ENCODE data around the gene GNAQ.
"Not testable (repeated sequence)": the region's sequence is repeated elsewhere in the genome, so short reads cannot be mapped to it uniquely, and the experiment has no call there.

Gene GNAQ

DNA sequence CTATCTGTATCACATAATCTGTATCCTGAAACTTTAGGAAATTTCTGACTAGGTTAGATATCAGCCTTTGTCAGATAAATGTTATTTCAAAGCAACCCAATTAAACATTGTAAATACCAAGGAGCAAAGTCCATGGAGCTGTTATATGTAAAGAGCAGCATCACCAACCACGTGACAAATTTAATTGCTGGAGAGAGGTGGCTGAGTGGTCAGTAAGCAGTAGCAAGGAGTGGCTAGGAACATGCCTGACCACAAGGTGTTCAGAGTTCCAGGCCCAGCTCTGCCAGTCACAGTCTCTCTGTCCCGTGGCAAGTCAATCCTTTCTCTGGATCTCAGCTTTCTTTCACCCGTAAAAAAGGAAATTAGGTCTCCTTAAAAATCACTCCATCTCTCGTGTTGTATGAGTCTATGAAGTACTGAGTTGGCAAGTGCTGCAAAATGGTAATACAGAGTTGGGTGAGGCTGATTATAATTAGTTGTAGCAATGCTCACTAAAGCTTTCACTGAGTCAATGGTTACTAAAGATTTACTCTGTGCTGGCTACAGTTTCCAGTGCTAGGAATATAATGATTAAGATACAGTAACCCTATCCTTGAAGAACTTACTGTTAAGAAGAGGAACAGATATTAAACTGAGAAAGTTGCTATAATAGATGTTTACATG is 166.1 kb downstream of the GNAQ start:
- TF ChIP-seq ZFX (IDR thresholded peaks at IDR 0.05), result no peak
- TF ChIP-seq, protein P1, sequence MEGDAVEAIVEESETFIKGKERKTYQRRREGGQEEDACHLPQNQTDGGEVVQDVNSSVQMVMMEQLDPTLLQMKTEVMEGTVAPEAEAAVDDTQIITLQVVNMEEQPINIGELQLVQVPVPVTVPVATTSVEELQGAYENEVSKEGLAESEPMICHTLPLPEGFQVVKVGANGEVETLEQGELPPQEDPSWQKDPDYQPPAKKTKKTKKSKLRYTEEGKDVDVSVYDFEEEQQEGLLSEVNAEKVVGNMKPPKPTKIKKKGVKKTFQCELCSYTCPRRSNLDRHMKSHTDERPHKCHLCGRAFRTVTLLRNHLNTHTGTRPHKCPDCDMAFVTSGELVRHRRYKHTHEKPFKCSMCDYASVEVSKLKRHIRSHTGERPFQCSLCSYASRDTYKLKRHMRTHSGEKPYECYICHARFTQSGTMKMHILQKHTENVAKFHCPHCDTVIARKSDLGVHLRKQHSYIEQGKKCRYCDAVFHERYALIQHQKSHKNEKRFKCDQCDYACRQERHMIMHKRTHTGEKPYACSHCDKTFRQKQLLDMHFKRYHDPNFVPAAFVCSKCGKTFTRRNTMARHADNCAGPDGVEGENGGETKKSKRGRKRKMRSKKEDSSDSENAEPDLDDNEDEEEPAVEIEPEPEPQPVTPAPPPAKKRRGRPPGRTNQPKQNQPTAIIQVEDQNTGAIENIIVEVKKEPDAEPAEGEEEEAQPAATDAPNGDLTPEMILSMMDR (conservative IDR thresholded peaks at IDR 0.05), result no peak

DNA sequence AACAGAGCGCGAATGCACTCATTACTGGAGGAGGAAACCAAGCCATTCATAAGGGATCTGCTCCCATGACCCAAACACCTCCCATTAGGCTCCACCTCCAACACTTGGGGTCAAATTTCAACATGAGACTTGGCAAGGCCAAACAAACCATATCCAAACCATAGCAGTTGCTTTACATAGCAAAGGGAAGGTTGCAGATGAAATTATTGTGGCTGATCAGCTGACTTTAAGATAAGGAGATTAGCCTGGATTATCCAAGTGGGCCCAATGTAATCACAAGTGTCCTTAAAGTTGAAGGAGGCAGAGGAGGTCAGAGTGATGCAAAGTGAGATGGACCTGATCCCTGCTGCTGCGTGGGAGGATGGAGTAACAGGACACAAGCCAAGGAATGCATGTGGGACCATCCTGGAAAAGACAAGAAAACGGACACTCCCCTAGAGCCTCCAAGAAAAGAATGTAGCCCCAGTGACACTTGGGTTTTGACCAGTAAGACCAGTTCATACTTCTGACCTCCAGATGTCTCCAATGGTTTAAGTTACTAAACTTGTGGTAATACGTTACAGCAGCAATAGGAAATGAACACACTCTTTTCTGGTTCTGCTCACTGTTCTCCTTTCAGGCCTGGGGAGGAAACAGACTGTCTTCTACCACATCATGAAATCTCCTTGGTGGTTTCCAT is 167.3 kb downstream of the GNAQ start:
- no peak for TF ChIP-seq ZFX (IDR thresholded peaks at IDR 0.05)
- TF ChIP-seq, protein P1 (conservative IDR thresholded peaks at IDR 0.05), result no peak
- no peak overlapping the region for H3K27ac ChIP-seq

More for the DNA sequence above, 166.1 kb downstream of the GNAQ start:
- H3K27ac ChIP-seq, result no peak overlapping the region

DNA sequence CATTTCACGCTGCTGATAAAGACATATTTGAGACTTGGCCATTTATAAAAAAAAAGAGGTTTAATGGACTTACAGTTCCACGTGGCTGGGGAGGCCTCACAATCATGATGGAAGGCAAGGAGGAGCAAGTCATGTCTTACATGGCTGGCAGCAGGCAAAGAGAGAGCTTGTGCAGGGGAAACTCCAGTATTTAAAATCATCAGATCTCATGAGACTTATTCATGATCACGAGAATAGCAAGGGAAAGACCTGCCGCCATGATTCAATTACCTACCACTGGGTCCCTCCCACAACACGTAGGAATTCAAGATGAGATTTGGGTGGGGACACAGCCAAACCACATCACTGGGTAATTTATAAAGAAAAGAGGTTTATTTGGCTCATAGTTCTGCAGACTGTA is 168.0 kb downstream of the GNAQ start:
- H3K27ac ChIP-seq, result not testable (repeated sequence)

DNA sequence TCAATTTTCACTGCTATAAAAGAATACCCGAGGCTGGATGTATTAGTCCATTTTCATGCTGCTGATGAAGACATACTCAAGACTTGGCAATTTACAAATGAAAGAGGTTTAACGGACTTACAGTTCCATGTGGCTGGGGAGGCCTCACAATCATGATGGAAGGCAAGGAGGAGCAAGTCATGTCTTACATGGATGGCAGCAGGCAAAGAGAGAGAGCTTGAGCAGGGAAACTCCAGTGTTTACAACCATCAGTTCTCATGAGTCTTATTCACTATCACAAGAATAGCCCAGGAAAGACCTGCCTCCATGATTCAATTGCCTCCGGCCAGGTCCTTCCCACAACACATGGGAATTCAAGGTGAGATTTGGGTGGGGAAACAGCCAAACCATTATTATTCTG is 170.7 kb downstream of the GNAQ start:
- H3K27ac ChIP-seq, result not testable (repeated sequence)

DNA sequence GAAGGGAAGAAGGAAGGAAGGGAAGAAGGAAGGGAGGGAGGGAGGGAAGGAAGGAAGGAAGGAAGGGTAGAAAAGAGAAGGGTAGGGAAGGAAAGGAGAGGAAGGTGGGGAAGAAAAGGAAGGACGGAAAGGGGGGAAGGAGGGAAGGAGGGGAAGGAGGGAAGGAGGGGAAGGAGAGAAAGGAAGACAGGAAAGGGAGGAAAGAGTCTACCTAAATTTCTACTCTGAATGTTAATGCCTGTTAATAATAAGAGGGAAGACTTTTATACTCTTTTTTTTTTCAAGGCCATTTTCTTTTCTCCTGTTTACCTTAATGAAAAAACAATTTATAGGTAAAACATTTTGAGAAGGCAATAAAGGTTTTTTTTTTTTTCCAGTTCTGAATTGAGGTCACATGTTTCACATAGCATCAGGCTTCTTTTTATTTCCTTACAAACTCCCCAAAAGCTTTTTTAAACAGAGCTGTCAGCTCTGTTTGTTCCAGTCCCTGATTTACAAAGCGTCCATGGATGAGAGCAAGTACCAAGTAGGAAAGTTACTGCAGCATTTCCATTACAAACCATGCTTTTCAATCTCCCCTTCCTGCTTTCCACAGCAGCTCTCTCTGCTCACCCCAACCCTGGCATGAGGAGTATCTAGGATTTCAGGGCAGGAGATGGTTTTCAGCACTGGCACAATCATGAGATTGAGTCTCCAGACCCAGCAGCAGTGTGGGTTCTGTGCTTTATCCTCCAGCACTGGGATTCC is 173.9 kb downstream of the GNAQ start:
- TF ChIP-seq, protein P1 (conservative IDR thresholded peaks at IDR 0.05), result no peak
- TF ChIP-seq ZFX (IDR thresholded peaks at IDR 0.05), result no peak
- no peak overlapping the region for H3K27ac ChIP-seq

DNA sequence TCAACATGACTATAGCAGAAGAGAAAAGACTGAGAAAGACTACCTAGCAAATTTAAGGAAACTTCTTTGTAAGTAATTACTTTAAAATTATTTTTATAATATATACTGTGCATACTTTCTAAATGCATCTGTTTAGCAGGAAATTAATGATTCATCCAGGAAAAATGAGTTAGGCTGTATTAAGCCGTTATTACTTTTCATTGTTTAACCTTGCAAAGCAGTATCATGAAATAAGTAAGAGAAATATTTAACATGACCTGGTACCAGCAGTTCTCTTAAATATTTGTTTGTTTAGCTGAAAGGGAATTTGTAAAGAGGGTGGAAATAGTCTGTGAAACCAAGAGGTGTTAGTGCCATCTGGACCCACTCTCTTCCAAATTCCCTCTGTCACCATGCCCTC is 175.0 kb downstream of the GNAQ start:
- H3K27ac ChIP-seq, result no peak overlapping the region
- TF ChIP-seq, protein P1 (conservative IDR thresholded peaks at IDR 0.05), result no peak
- no peak for TF ChIP-seq ZFX (IDR thresholded peaks at IDR 0.05)

DNA sequence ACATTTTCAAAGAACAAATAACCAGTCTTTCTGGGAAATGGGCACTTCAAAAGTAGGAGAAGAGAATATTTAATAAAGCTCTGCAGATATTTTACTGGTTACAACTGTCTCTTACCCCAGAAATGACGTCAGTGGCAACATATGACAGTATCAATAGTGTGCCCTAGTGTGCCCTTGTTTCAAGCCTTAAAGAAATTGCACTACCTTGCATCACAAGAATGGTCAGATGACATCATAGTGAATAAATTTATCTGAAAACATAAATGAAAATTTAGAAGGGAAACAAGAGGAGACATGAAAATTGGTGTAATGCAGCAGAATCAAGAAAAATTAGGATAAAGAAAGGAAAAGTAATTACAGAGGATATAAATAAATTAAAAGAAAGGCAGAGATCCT is 176.7 kb downstream of the GNAQ start:
- TF ChIP-seq, protein P1 (conservative IDR thresholded peaks at IDR 0.05), result no peak
- no peak overlapping the region for H3K27ac ChIP-seq

DNA sequence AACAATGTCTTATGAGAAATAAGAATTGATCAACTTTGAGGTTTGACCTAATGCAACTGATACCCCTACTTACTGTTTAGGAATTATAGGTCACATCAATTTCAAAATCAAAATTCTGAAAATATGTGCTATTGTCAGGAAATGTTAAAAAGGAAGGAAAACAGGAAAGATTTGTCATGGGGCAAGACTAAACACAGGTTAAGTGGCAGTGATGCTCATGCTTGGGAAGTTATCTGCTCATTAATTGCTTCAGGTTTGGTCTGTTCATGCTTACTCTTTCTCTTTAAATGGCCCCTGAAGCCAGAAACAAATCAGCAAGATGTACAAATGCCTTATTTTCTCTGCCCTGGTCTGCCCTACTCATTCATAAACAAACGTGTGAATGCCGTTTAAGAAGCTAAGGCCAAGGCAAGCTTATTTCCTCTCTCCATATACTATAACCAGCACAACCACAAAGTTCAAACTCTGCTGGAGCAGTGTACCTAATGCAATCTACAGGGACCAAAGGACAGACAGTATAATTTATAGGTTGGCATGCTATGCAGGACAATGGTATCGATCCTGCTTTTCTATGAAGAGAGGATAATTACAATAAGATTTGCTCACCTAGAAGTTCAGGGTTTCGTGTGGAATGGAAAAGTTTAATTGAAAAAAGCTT is 177.2 kb downstream of the GNAQ start:
- no peak for TF ChIP-seq ZFX (IDR thresholded peaks at IDR 0.05)
- TF ChIP-seq, protein P1 (conservative IDR thresholded peaks at IDR 0.05), result no peak
- no peak overlapping the region for H3K27ac ChIP-seq
